GM18508 (cell line): ENCODE data around the gene DLG2.

Experiments used
- ATAC-seq: cut with Tn5 transposase; IDR thresholded peaks from one replicate; pipeline ENCODE4 v1.9.1; 2021; ENCODE audit warnings: moderate number of reproducible peaks; ENCODE audit not compliant: insufficient read depth, unreplicated experiment

The DLG2 gene

GRCh38 chr11:83528225-83528624 lies 2098.9 kb downstream of the DLG2 start:
- no peak for ATAC-seq

GRCh38 chr11:83523676-83524075 lies 2103.5 kb downstream of the DLG2 start:
- ATAC-seq = no peak

GRCh38 chr11:83522911-83523310 lies 2104.2 kb downstream of the DLG2 start:
- ATAC-seq = no peak

GRCh38 chr11:83521647-83522596 lies 2105.2 kb downstream of the DLG2 start:
- no peak for ATAC-seq

GRCh38 chr11:83520849-83521248 lies 2106.3 kb downstream of the DLG2 start:
- ATAC-seq = no peak

DNA sequence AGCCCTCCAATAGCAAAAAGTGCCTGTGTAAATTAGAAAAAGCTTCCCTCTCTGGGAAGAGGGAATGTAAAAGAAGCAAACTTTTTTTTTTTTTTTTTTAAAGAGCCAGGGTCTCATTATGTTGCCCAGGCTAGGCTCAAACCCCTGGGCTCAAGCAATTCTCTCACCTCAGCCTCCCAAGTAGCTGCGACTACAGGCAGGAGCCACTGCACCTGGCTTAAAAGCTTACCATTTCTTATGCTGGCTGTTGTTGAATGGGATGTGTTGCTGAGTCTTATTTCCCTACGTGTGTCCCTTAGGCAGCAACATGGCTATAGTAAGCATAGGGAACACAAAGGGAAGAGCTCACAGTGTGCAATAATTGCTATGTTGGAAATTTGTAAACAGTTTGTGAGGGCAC lies 2115.5 kb downstream of the DLG2 start:
- ATAC-seq = no peak

DNA sequence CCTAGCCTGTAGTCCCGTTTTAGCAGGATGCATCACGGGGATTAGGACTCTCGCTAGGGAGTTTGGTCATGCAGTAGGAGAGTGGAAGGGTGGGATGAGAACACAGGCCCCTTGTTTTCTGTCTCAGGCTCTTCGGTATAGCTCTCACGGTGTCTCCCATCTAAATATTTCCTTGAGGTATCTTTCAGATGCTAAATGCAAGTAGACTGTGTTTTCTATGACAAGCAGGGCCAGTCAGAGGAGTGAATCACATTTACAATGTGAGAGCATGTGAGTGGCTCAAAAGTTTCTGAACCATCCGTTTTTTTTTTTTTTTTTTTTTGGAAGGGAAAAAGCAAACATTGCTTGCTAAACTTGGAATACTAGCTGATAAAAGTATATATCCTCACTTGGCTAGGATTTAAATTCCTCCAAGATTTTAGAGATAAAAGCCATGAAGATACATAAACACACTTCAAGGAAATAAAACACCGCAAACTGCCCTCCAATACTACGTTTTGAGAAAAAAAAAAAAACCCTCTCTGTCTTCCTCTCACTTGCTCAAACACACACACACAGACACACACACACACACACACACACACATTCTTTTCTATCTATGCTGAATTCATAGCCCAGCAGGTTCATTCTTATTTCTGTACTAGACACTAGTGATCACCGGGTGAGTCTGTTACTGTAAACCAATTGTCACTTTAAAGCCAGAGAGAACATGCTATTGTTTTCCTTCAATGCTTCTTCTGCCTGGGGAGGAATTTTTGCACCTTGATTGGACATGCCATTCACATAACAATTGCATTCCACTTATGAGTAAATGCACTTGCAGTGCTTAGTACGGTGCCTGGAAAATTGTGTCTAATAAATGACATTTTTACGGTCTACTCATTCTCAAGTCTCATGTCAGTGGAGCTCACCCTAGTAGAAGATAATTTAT lies 2116.3 kb downstream of the DLG2 start:
- ATAC-seq = no peak

DNA sequence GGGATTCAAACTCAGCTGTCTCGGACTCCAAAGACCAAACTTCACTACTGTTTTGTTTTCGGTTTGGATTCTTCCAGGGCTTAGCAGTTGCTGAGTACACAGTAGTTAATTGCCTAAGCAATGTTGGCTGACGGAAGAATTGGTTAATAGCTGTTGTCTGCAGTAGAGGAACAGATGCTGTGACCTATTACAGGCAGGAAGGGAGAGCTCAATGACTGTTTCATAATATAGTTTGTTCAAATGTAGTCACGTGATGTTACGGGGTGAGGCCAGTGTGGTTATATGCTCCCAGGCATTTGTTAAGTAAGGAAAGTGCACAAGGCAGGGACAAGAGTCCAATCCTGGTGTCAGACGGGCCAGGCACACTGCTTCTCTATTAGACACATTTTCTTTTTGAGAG lies 2118.3 kb downstream of the DLG2 start:
- ATAC-seq = no peak

DNA sequence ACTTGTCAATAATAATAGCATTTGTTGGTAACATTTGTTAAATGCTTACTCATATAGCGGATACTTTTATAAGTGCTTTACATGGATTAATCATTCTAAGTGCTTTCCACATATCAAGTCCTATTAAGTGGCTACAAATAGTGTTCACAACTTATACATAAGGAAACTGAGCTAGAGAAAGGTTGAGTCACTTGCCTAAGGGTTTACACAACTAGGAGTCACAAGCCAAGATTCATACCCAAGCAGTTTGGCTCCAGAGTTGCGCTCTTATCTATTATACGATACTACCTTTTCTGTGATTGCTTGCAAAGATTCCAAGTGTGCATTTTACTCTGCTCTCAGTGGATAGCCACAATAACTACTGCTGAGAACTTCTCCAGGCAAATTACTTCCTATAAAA lies 2125.1 kb downstream of the DLG2 start:
- ATAC-seq = no peak

DNA sequence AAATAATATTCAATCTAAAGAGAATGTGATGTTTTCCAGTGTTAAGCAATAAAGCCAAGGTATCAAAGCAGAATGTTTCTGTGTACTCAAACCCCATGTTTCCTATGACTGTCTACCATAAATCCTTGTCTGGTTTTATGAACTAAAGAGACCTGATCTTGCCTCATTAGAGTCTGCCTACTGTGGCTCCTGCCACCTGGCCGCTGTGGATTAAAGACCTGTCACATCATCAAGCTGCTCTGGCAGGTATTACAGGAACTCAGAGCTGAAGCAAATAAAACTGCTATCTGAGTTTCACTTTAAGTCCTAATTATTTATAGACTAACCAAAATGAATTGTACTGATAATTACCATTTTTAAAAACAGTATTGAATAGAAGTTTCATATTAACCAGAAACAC lies 2133.2 kb downstream of the DLG2 start:
- no peak for ATAC-seq

DNA sequence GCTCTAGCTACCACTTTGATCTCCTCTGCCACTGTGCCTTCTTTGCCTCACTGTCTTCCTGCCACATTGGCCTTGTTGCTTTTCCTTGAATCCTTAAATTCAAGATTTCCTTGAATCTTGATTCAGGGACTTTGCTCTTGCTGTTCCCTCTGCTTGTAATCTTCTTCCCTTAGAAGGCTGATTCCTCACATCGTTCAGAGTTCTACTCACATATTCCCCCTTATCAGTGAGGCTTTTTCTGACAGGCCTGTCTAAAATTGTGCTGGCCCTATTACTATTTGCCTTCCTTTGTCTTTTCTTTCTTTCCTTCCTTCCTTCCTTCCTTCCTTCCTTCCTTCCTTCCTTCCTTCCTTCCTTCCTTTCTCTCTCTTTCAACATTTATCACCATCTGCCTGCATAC lies 2134.1 kb downstream of the DLG2 start:
- ATAC-seq = no peak

DNA sequence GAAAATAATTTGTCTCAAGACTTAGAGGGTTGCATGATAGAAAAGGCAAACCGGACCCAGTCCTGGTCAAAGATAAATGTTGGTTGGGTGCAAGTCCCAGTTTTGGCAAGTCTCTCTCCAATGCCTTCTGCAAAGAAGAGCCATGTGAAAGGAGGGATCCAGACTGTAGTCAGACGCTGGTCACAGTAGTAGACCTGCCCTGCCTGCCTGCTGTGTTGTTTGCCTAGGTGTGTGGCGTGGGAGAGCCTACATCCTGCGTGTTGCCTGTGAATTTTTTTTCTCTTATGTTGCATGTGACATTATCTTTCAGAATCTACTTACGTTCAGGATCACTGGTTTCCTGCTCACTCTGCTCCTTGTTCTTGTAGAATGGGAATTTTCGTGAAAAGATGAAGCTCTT lies 2143.3 kb downstream of the DLG2 start:
- no peak for ATAC-seq

DNA sequence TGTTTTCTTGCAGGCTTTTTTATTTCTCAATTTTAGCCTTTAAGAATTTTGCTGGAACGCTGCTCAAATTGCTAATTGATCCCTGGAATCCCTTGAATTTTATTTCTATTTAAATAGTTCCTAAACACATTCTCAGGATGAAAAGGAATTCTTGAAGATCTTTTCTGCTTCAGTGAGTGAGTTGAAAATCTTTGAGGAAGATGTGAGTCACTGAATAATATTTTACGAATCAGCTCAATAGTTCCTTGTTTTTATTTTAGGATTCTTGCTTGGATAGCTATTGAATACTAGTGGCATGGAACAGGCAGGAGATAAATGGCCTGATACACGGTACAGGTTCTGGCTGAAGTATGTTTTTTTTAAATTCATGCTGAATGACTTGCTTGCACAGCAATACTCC lies 2146.3 kb downstream of the DLG2 start:
- no peak for ATAC-seq

DNA sequence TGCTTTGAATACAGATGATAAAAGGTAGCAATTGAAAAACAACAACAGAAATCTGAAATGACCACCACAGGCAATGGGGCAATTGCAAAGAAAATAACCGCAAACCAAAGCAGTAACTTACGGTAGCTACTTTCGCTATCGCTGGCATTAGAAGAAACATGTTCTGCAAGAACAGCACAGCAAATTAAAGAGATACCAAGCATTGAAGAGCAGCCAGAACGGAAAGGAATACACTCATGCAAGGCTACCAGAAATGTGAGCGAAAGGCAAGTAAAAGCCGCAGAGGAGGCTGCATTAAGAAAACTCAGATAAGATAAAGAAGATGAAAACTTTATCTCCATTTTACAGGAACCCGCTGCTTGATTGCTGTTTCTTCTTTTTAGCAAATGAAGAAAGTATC lies 2146.9 kb downstream of the DLG2 start:
- no peak for ATAC-seq

DNA sequence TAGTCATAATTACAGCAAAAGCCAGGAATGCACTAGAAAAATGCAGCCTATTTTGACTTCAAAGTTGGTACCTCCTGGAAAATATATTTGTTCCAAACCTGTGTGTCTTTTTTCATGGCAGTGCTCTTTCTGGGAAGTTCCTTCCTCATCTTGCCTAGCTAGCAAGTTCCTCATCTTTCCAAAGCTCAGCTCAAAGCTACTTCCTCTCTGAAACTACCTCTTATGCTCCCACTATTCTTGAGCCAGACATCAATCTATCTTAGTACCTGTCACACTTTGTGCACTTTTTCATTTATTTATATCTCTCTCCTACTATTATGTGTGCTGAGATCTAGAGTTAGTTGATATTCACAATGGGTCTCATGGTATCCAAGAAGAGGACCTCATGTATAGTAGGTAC lies 2149.4 kb downstream of the DLG2 start:
- no peak for ATAC-seq

GRCh38 chr11:83475760-83476159 lies 2151.4 kb downstream of the DLG2 start:
- no peak for ATAC-seq

- ATAC-seq = no peak
Observed at GRCh38 chr11:83473743-83474142, 2153.4 kb downstream of the DLG2 start.

DNA sequence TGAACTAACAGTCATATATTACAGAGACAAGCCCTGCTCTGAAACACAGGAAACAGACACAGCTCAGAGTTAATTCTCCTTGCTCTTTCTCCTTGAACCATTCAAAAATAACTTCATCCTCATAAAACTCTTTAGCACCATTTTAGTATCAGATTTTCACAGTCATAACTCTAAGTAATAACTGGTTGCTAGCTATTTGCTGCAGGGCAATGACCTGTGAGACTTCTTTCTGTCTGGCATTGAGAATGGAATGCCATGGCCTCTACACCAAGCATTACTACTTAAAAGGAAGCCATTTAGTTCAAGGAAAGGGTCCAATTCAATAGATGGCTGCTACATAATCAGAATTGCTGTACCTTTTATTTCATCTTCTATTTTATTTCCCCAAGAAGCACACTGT lies 2154.3 kb downstream of the DLG2 start:
- ATAC-seq = no peak

- no peak for ATAC-seq
Observed at GRCh38 chr11:83471831-83472727, 2155.1 kb downstream of the DLG2 start.

DNA sequence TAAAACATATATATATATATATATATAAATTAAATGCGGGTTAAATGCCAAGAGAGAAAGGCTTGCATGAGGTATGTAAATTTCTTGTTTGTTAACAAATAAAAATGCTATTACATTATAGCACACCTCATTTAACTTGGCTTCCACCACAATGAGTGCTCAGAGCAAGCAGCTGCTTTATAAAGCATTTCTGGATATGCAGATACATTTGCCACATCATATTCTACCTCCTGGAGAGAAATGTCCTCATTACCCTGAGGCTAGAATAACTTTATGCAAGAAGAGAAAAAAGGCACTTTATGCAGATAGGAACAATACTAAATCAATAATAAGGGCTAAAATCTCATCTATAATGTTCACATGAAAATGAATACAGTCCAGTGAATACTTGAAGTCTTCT lies 2159.3 kb downstream of the DLG2 start:
- ATAC-seq = no peak
